Kidney (tissue), 14 donors: ENCODE data around the gene ANKRD44. TPM values are rescaled to one million over a fixed set of nuclear protein-coding genes. Genes with fewer than 3 reads are reported as not detected.
A peak's percentile ranks its signal among the peaks of the same experiment; 100 is the strongest.
"Not testable (repeated sequence)": the region's sequence is repeated elsewhere in the genome, so short reads cannot be mapped to it uniquely, and the experiment has no call there.

Source experiments
- DNase-seq, 5 donors: peaks; one replicate each; pipeline ENCODE4 v3.0.0-alpha.2; 2013 to 2020
- FAIRE-seq: peaks from 2 replicates; lab custom pipeline; 2012; peaks lifted over from hg19 to GRCh38; lab: Jason Lieb, UNC
- H3K27ac ChIP-seq, 2 donors: one replicate each; pipeline ENCODE4 v1.7.0; 2013; ENCODE audit warnings: low read depth in 2 of 2, low read length in 2 of 2, inconsistent platforms in 1 of 2
- H3K27me3 ChIP-seq: one replicate; pipeline ENCODE4 v1.7.1; 2013; ENCODE audit warnings: low read length, inconsistent platforms; ENCODE audit not compliant: control insufficient read depth, insufficient read depth
- H3K36me3 ChIP-seq, 3 donors: one replicate each; pipeline versions ENCODE4 v1.7.0 to v1.7.1; 2013; ENCODE audit warnings: low read length in 3 of 3, control low read depth in 1 of 3, inconsistent platforms in 1 of 3; ENCODE audit not compliant: insufficient read depth in 3 of 3, control insufficient read depth in 2 of 3
- H3K4me1 ChIP-seq, 3 donors: one replicate each; pipeline versions ENCODE4 v1.7.0 to v1.7.1; 2013; ENCODE audit warnings: low read length in 3 of 3, inconsistent platforms in 1 of 3, low read depth in 1 of 3; ENCODE audit not compliant: control insufficient read depth in 2 of 3, insufficient read depth in 2 of 3
- H3K4me3 ChIP-seq, 3 donors: one replicate each; pipeline versions ENCODE4 v1.7.0 to v1.8.1; 2013; ENCODE audit warnings: low read length in 3 of 3, control low read depth in 1 of 3, inconsistent platforms in 1 of 3
- H3K9ac ChIP-seq, 3 donors: one replicate each; pipeline versions ENCODE4 v1.7.0 to v1.7.1; 2013; ENCODE audit warnings: low read length in 3 of 3, control low read depth in 1 of 3, inconsistent platforms in 1 of 3
- H3K9me3 ChIP-seq, 3 donors: one replicate each; pipeline versions ENCODE4 v1.7.0 to v1.7.1; 2013; ENCODE audit warnings: low read length in 3 of 3, control low read depth in 1 of 3, inconsistent platforms in 1 of 3; ENCODE audit not compliant: control insufficient read depth in 2 of 3, insufficient read depth in 1 of 3
- CTCF ChIP-seq: IDR thresholded peaks from 3 replicates; pipeline ENCODE4 v1.5.1; 2012; ENCODE audit warnings: mild to moderate bottlenecking, moderate library complexity, borderline replicate concordance; ENCODE audit not compliant: insufficient read depth; ENCODE audit errors: extremely low read depth
- intact Hi-C: fragments of 100-400 bp; cut with DNase I; formaldehyde crosslinking; loops from one replicate; pipeline ENCODE4 v1.11.1; 2022
- polyA plus RNA-seq: library from polyadenylated mRNA; stranded (reverse); fragments of 350-450 nt; fragmentation: Illumina TruSeq; extraction: RNeasy Lipid Tissue Mini Kit (QIAGEN cat#74804); gene quantifications from one replicate; pipeline ENCODE4 v1.2.3, GENCODE V29; 2014; ENCODE audit warnings: low read depth, low replicate concordance; ENCODE audit not compliant: insufficient read depth
- total RNA-seq: library from RNA; stranded (reverse); fragmentation: NEBNext Ultra II Directional; extraction: Animal tissue kit (Norgen Biotek cat#: 25700); gene quantifications from one replicate; pipeline ENCODE4 v1.2.1, GENCODE V29; 2021
- donor health status: control.
- donor health status: control.
- donor health status: control.
- donor health status: control.
- donor health status: control.
- donor health status: DM: yes; HTN: yes; CAD: no.
- donor health status: Normal renal cell carcinoma (clear cell type).

The ANKRD44 gene
- total and polyA plus RNA-seq, 2 donors from 2014 or later, result 2.2 to 39.2 TPM

DNA sequence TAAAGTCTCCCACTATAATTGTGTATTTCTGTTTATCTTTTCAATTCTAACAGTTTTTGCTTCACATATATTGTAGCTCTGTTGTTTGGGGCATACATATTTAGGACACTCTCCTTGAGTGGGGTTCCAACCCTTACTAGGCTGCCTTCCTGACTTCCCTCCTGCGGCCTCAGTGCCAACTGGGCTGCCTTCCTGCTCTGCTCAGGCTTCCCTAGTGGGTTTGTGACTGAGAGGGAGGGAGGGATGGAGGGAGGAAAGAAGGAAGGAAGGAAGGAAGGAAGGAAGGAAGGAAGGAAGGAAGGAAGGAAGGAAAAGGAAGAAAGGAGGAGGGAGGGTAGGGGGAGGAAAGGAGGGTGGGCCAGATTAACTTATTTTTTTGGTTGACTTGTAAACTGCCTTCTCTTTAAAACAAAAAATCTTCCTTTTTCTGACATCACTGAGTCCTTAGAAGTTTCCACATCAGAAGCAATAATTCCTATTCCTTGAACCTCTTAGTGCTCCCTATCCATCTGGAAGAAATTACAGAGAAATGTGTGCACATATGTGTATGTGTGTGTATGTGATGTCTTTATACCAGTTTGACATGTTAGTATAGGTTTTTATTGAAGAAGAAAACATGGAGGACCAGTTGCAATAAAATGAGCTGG is 238.7 kb downstream of the ANKRD44 start:
- intact Hi-C loops, result no loop called here
- H3K4me3 ChIP-seq, result no peak overlapping the region
- TF ChIP-seq CTCF, result no peak
- no peak overlapping the region for H3K27ac ChIP-seq
- no peaks in the 10 kb centered on the region for H3K36me3 ChIP-seq
- FAIRE-seq (no peak), DNase-seq (no peak)
- H3K27me3 ChIP-seq, result no peaks in the 10 kb centered on the region
- H3K9me3 ChIP-seq, result no peaks in the 10 kb centered on the region
- H3K4me1 ChIP-seq, result no peaks in the 10 kb centered on the region
- H3K9ac ChIP-seq, result no peak overlapping the region

DNA sequence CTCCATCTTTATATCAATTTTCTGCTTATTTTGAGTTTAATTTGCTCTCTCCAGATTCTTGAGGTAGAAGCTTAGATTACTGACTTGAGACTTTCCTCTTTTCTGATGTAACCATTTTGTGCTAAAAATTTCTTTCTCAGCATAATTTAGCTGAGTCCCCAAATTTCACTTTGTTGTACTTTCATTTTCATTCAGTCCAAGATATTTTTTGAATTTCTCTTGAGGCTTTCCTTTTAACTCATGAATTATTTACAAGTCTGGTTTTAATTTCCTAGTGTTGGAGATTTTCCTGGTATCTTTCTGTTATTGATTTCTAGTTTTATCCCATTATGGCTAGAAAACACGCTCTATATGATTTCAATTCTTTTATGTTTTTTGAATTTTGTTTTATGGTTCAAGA is 239.4 kb downstream of the ANKRD44 start:
- intact Hi-C loops, result no loop called here
- no peak overlapping the region for H3K4me3 ChIP-seq
- no peak overlapping the region for H3K9ac ChIP-seq
- no peaks in the 10 kb centered on the region for H3K27me3 ChIP-seq
- TF ChIP-seq CTCF, result no peak
- peak; percentile 53 for FAIRE-seq
- H3K36me3 ChIP-seq, result no peaks in the 10 kb centered on the region
- no peaks in the 10 kb centered on the region for H3K4me1 ChIP-seq
- H3K27ac ChIP-seq, result no peak overlapping the region
- no peaks in the 10 kb centered on the region for H3K9me3 ChIP-seq
- no peak for DNase-seq

GRCh38 chr2:197069958-197070357 is 240.6 kb downstream of the ANKRD44 start:
- Histone ChIP-seq H3K27me3 (no peaks in the 10 kb centered on the region), H3K9me3 (no peaks in the 10 kb centered on the region), H3K36me3 (no peaks in the 10 kb centered on the region), H3K4me3 (no peak overlapping the region), H3K27ac (no peak overlapping the region), H3K9ac (no peak overlapping the region), H3K4me1 (no peaks in the 10 kb centered on the region)
- DNase-seq (no peak), FAIRE-seq (no peak)
- TF ChIP-seq CTCF, result no peak
- intact Hi-C loops, result no loop called here

- H3K4me1 ChIP-seq, H3K4me3 ChIP-seq, intact Hi-C loops, H3K27ac ChIP-seq, H3K27me3 ChIP-seq, H3K9ac ChIP-seq, H3K9me3 ChIP-seq, DNase-seq, H3K36me3 ChIP-seq, FAIRE-seq: not testable (repeated sequence)
Observed at GRCh38 chr2:197062574-197062973, 248.0 kb downstream of the ANKRD44 start.
